NCI-H82 treated with DMSO at 0.1 percent for 48 hours (cell line): ENCODE results near the gene HELZ.
"Not testable (repeated sequence)": the region's sequence is repeated elsewhere in the genome, so short reads cannot be mapped to it uniquely, and the experiment has no call there.

Source experiments
- DNase-seq: peaks from one replicate; lab custom pipeline; 2025; ENCODE audit not compliant: unreplicated experiment; lab: John Stamatoyannopoulos, UW

The HELZ gene

GRCh38 chr17:67148352-67148751 lies 96.6 kb downstream of the HELZ start:
- DNase-seq = no peak

- DNase-seq = no peak
These were observed 99.7 kb downstream of the HELZ start for GRCh38 chr17:67145183-67145805.

- no peak for DNase-seq
These were observed 101.7 kb downstream of the HELZ start for GRCh38 chr17:67143318-67143717.

- DNase-seq = not testable (repeated sequence)
These were observed 103.0 kb downstream of the HELZ start for GRCh38 chr17:67142030-67142429.

GRCh38 chr17:67139784-67140665 lies 105.0 kb downstream of the HELZ start:
- no peak for DNase-seq

GRCh38 chr17:67139289-67139688 lies 105.7 kb downstream of the HELZ start:
- DNase-seq = no peak

GRCh38 chr17:67138392-67138791 lies 106.6 kb downstream of the HELZ start:
- DNase-seq = no peak

GRCh38 chr17:67137860-67138259 lies 107.1 kb downstream of the HELZ start:
- DNase-seq = no peak

- no peak for DNase-seq
These were observed 108.0 kb downstream of the HELZ start for GRCh38 chr17:67137026-67137370.

- DNase-seq = no peak
These were observed 108.6 kb downstream of the HELZ start for GRCh38 chr17:67136191-67137025.

GRCh38 chr17:67133161-67133560 lies 111.8 kb downstream of the HELZ start:
- no peak for DNase-seq

- DNase-seq = no peak
These were observed 112.6 kb downstream of the HELZ start for GRCh38 chr17:67132366-67132765.

- DNase-seq = no peak
These were observed 114.2 kb downstream of the HELZ start for GRCh38 chr17:67130768-67131167.

GRCh38 chr17:67129283-67129682 lies 115.7 kb downstream of the HELZ start:
- DNase-seq = no peak

GRCh38 chr17:67128700-67129099 lies 116.3 kb downstream of the HELZ start:
- DNase-seq = no peak

GRCh38 chr17:67127925-67128324 lies 117.1 kb downstream of the HELZ start:
- DNase-seq = no peak

- DNase-seq = no peak
These were observed 118.0 kb downstream of the HELZ start for GRCh38 chr17:67126983-67127382.

- not testable (repeated sequence) for DNase-seq
These were observed 118.5 kb downstream of the HELZ start for GRCh38 chr17:67126543-67126942.

GRCh38 chr17:67125924-67126323 lies 119.1 kb downstream of the HELZ start:
- no peak for DNase-seq

GRCh38 chr17:67125417-67125816 lies 119.6 kb downstream of the HELZ start:
- peak; percentile 64 for DNase-seq

- DNase-seq = no peak
These were observed 120.4 kb downstream of the HELZ start for GRCh38 chr17:67124450-67125148.
